HG03460 (cell line): ENCODE results near the gene MCF2.
"Not testable (repeated sequence)": the region's sequence is repeated elsewhere in the genome, so short reads cannot be mapped to it uniquely, and the experiment has no call there.

ENCODE experiments used
- ATAC-seq: cut with Tn5 transposase; IDR thresholded peaks from one replicate; pipeline ENCODE4 v1.9.1; 2021; ENCODE audit not compliant: unreplicated experiment

The MCF2 gene, protein sequence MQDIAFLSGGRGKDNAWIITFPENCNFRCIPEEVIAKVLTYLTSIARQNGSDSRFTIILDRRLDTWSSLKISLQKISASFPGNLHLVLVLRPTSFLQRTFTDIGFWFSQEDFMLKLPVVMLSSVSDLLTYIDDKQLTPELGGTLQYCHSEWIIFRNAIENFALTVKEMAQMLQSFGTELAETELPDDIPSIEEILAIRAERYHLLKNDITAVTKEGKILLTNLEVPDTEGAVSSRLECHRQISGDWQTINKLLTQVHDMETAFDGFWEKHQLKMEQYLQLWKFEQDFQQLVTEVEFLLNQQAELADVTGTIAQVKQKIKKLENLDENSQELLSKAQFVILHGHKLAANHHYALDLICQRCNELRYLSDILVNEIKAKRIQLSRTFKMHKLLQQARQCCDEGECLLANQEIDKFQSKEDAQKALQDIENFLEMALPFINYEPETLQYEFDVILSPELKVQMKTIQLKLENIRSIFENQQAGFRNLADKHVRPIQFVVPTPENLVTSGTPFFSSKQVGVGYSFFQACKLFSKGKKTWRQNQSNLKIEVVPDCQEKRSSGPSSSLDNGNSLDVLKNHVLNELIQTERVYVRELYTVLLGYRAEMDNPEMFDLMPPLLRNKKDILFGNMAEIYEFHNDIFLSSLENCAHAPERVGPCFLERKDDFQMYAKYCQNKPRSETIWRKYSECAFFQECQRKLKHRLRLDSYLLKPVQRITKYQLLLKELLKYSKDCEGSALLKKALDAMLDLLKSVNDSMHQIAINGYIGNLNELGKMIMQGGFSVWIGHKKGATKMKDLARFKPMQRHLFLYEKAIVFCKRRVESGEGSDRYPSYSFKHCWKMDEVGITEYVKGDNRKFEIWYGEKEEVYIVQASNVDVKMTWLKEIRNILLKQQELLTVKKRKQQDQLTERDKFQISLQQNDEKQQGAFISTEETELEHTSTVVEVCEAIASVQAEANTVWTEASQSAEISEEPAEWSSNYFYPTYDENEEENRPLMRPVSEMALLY

DNA sequence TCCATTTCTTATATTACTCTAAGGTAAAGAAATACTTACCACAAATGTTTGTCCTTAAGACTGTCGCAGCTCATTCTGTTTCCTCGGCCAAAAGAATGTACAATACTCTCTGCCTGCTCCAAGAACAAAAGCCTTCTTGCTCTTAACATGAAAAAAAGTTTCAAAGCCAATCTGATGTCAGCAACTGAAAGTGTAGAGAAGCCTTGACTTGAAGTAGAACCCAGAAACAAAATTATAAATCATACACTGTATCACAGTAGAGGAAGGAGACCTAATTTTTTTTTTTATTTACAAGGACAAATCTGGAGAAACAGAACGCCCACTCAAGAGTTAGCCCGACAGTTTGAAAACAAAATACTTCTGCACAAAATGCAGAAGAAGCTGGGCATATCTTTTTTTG is at the start of gene MCF2:
TSS of gene MCF2 (minus strand) at position 101 of the 400 bp plus-strand sequence. CDS start 56,423 bp downstream, outside the sequence.
- no peak for ATAC-seq

GRCh38 chrX:139751053-139751452 is 43.1 kb upstream of the MCF2 start:
- no peak for ATAC-seq

GRCh38 chrX:139750390-139750789 is 42.4 kb upstream of the MCF2 start:
- no peak for ATAC-seq

GRCh38 chrX:139739138-139739537 is 31.2 kb upstream of the MCF2 start:
- ATAC-seq, result peak; percentile 90

- ATAC-seq, result no peak
Measured at GRCh38 chrX:139738581-139738980, 30.6 kb upstream of the MCF2 start.

DNA sequence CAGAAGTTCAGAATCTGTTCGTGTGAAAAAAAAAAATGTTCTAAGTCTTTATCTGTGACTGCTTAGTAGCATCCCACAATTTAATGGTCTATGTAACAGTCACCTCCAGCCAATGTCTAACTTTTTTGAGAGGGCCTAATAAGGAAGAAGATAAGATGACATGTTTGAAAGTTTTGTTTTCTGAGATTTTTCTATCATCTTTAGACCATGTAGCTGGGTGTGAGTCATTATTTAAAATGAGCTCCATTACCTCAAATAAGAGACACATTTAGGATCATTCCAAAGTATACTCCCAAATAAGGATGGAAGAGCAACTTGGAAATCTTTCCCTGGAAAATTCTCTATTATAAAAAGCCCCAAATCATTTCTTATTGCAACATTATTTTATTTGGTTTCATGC is 28.2 kb upstream of the MCF2 start:
- no peak for ATAC-seq

GRCh38 chrX:139734996-139735395 is 27.0 kb upstream of the MCF2 start:
- no peak for ATAC-seq

DNA sequence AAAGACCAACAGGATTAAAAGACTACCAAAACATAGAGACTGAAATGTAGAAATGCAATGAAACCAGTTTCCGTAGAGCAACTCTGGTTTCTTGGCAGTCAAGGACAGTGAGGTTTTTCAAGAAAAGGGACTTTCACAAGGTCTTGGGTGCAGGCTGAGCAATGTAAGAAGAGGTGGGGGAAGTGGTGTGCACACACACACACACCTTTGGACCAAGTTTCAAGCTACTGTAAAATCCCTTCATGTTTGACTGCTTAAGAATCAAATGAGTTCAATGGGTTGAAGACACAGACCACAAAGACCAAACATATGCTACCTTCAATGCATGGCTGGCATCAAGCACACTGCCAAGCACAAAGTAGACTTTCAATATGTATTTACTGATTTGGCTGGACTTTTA is 17.8 kb upstream of the MCF2 start:
- ATAC-seq, result peak; percentile 94

GRCh38 chrX:139724626-139725025 is 16.7 kb upstream of the MCF2 start:
- ATAC-seq, result no peak

DNA sequence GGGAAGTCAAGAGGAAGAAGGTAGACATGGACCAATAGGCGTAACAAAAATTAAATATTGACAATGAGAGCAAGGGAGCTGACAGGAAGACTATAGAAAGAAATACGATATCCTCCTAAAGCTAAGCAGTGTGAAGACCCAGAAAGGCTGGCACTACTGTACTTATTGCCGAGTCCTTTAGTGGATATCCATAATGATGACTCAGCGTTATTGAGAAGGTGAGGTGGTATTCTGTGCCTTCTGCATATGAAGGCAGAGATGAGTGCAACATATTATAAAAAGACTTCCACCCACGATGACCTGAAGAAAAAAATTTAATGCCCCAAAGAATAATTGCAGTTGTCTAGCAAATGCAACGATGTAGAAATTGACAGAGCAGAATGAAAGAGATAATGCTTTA is 13.0 kb upstream of the MCF2 start:
- ATAC-seq, result no peak

DNA sequence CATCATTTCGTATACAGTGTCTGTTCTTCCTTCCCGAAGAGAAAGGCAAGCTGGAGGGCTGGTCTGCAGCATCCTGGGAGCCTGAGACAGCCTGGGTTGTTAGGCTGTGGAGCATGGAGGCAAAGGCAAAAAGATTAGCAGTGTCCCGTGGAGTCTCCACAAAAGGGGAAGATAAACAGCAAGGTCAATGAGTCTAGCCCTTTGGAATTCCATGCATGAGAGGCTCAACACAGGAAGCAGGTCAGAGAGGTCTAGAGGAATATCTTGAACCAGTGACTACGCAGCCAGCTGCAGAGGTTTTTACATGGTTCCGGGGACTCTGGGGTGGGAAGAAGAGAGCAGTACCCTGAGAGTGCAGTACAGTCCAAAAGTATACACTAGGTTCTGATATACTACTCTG is 12.2 kb upstream of the MCF2 start:
- no peak for ATAC-seq

DNA sequence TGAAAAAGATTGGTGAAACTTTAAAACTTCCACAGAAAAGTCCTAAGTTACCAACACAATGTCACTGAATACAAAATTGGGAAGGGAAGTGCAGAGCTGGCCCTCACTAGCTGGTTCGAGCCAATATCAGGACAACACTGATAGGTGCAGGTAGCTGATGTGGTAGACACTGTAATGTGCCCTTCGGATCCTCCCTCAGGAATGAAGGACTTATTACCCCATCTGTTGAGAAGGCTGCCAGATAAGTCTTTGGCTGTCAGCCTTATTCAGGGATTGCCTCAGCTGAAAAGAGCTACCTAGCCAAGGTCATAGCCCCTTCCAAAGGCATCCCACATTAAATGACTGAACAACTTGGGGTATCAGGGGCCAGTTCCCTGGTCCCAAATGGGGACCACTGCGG is 5.3 kb downstream of the MCF2 start:
- ATAC-seq, result no peak

DNA sequence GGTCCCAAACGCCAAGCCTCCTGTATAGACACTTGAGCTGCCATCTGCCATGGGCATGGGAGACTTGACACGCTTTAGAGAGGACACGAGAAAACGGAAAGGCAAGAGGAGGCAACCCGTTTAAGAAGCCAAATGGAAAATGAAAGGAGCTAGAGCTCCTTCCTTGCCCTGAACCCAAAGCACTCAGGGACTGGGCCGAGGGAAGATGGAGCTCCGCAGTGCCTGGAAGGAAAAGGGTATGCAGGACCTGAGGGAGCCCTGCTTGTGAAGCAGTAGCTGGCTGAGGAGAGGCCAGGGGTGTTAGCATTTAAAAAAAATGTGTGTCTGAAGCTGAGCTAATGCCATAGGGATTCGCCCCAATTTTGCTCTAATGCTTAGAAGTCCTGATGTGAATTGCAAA is 15.1 kb downstream of the MCF2 start:
- ATAC-seq, result no peak

GRCh38 chrX:139692506-139692849 is 15.5 kb downstream of the MCF2 start:
- no peak for ATAC-seq

GRCh38 chrX:139691843-139692505 is 16.0 kb downstream of the MCF2 start:
- ATAC-seq, result no peak

- ATAC-seq, result no peak
Measured at GRCh38 chrX:139691493-139691842, 16.5 kb downstream of the MCF2 start.

DNA sequence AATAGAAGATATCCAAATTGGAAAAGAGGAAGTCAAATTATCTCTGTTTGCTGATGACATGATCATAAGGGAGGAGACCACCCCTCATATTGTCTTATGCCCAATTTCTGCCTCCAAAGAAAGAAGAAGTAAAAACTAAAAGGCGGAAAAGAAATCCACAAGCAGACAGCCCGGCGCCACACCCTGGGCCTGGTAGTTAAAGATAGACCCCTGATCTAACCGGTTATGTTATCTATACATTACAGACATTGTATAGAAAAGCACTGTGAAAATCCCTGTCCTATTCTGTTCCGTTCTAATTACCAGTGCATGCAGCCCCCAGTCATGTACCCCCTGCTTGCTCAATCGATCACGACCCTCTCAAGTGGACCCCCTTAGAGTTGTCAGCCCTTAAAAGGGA is 22.8 kb downstream of the MCF2 start:
- ATAC-seq, result not testable (repeated sequence)

DNA sequence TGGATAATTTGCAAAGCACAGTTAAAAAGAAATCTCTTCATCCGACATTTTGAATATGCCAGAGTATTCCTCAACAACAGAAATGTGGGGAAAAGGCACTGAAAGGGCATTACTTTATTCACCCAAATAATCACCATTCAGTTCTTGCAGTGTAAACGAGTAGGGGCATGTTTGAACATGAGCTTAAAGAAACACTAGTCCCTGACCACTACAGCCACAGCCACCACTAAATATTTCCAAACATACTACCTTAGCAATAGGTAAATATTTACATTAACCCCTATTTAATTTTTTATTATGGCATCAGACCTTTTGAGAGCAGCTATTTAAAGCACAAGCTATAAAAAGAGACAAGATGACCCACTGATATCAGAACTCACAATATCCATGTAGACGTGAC is 27.6 kb downstream of the MCF2 start:
- ATAC-seq, result no peak

GRCh38 chrX:139647597-139647996 is 60.4 kb downstream of the MCF2 start:
- no peak for ATAC-seq

GRCh38 chrX:139642241-139642927 is 65.6 kb downstream of the MCF2 start:
- no peak for ATAC-seq

DNA sequence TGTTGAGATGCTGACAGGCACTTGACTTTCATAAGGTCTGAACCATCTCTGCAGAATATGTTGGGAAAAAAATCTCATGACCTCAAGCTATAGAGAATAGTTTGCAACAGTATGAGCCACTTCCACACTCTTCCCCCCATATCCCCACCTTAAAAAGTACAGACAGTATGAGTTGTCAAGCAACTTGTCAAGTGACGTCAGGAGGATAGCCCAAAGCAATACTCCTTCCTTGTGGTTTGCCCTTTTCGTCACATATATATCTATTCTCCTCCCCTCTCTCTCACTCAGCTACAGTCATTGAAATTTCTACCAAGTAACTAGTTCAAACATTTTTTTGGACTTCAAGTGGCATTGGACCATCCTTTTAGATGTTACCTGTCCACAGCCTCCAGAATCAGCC is 67.7 kb downstream of the MCF2 start:
- ATAC-seq, result no peak
